ENCODE data around the gene HLA-DOA. TPM values are rescaled to one million over a fixed set of nuclear protein-coding genes. Genes with fewer than 3 reads are reported as not detected.
A peak's percentile ranks its signal among the peaks of the same experiment; 100 is the strongest.

HLA-DOA gene
- total and polyA plus RNA-seq, 4 donors: 0.69 to 3.0 (median 1.6) TPM

GRCh38 chr6:32967151-32968091 lies 42.0 kb downstream of the HLA-DOA start:
- H3K4me1 ChIP-seq (ENCODE audit: control insufficient read depth in 4 of 4, insufficient read depth in 4 of 4, low read length in 3 of 4): peaks cover 0 to 26% (median 12%) of the 10 kb centered on the region in 4 donors

More at GRCh38 chr6:32967151-32968091, 42.0 kb downstream of the HLA-DOA start:
- peak overlapping the region; percentile 92 to 98 for H3K9ac ChIP-seq (ENCODE audit: low read depth in 1 of 2, low read length in 2 of 2)
- no peak for DNase-seq (ENCODE audit: low spot score)
- no peaks in the 10 kb centered on the region for H3K9me3 ChIP-seq (ENCODE audit: control insufficient read depth in 4 of 4, low read length in 3 of 4)
- peak overlapping the region; percentile 61 to 96 (median 81) for H3K4me3 ChIP-seq (ENCODE audit: low read depth in 1 of 3, low read length in 3 of 3)
- 2% methylated on average over 16 of the region's 16 CpGs for WGBS
- H3K36me3 ChIP-seq (ENCODE audit: control insufficient read depth in 4 of 4, insufficient read depth in 3 of 4, low read depth in 1 of 4, low read length in 3 of 4): peaks cover 0 to 3% (median 0%) of the 10 kb centered on the region in 4 donors
- H3K27ac ChIP-seq (ENCODE audit: low read depth in 1 of 2, low read length in 2 of 2): peak overlapping the region; percentile 99 to 100
- TF ChIP-seq TAF1 (conservative IDR thresholded peaks at IDR 0.05) (peak; percentile 63), YY1 (IDR thresholded peaks at IDR 0.05) (peak; percentile 69), RXRA (IDR thresholded peaks at IDR 0.05) (peak; percentile 67 to 72), ATF3 (IDR thresholded peaks at IDR 0.05) (no peak), RAD21 (IDR thresholded peaks at IDR 0.05) (peak; percentile 59 to 72), SP1 (IDR thresholded peaks at IDR 0.05) (peak; percentile 33), JUND (IDR thresholded peaks at IDR 0.05) (no peak), HNF4G (IDR thresholded peaks at IDR 0.05) (no peak), EGR1 (IDR thresholded peaks at IDR 0.05; ENCODE audit: low read depth in 2 of 2) (peak; percentile 52 to 89), FOXA2 (IDR thresholded peaks at IDR 0.05) (no peak), CTCF (IDR thresholded peaks at IDR 0.05; ENCODE audit: low read depth, low read length, missing input control) (peak; percentile 47), FOXA1 (IDR thresholded peaks at IDR 0.05) (no peak), GABPA (IDR thresholded peaks at IDR 0.05 in 1 of 2, conservative IDR thresholded peaks at IDR 0.05 in 1 of 2) (peak; percentile 13 to 76), NR2F2 (IDR thresholded peaks at IDR 0.05) (peak; percentile 76), HNF4A (conservative IDR thresholded peaks at IDR 0.05) (peak; percentile 39 to 48)
- TF ChIP-seq, protein P1, sequence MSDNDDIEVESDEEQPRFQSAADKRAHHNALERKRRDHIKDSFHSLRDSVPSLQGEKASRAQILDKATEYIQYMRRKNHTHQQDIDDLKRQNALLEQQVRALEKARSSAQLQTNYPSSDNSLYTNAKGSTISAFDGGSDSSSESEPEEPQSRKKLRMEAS (IDR thresholded peaks at IDR 0.05): peak; percentile 92
- TF ChIP-seq, protein P2, sequence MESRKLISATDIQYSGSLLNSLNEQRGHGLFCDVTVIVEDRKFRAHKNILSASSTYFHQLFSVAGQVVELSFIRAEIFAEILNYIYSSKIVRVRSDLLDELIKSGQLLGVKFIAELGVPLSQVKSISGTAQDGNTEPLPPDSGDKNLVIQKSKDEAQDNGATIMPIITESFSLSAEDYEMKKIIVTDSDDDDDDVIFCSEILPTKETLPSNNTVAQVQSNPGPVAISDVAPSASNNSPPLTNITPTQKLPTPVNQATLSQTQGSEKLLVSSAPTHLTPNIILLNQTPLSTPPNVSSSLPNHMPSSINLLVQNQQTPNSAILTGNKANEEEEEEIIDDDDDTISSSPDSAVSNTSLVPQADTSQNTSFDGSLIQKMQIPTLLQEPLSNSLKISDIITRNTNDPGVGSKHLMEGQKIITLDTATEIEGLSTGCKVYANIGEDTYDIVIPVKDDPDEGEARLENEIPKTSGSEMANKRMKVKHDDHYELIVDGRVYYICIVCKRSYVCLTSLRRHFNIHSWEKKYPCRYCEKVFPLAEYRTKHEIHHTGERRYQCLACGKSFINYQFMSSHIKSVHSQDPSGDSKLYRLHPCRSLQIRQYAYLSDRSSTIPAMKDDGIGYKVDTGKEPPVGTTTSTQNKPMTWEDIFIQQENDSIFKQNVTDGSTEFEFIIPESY (IDR thresholded peaks at IDR 0.05): no peak
- TF ChIP-seq, protein P3, sequence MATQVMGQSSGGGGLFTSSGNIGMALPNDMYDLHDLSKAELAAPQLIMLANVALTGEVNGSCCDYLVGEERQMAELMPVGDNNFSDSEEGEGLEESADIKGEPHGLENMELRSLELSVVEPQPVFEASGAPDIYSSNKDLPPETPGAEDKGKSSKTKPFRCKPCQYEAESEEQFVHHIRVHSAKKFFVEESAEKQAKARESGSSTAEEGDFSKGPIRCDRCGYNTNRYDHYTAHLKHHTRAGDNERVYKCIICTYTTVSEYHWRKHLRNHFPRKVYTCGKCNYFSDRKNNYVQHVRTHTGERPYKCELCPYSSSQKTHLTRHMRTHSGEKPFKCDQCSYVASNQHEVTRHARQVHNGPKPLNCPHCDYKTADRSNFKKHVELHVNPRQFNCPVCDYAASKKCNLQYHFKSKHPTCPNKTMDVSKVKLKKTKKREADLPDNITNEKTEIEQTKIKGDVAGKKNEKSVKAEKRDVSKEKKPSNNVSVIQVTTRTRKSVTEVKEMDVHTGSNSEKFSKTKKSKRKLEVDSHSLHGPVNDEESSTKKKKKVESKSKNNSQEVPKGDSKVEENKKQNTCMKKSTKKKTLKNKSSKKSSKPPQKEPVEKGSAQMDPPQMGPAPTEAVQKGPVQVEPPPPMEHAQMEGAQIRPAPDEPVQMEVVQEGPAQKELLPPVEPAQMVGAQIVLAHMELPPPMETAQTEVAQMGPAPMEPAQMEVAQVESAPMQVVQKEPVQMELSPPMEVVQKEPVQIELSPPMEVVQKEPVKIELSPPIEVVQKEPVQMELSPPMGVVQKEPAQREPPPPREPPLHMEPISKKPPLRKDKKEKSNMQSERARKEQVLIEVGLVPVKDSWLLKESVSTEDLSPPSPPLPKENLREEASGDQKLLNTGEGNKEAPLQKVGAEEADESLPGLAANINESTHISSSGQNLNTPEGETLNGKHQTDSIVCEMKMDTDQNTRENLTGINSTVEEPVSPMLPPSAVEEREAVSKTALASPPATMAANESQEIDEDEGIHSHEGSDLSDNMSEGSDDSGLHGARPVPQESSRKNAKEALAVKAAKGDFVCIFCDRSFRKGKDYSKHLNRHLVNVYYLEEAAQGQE (IDR thresholded peaks at IDR 0.05): peak; percentile 79
- no peaks in the 10 kb centered on the region for H3K27me3 ChIP-seq (ENCODE audit: control insufficient read depth in 4 of 4, insufficient read depth in 4 of 4, low read length in 3 of 4)

Measured in liver (tissue), 9 donors.